ENCODE measurements around the gene PAM16. TPM values are rescaled to one million over a fixed set of nuclear protein-coding genes. Genes with fewer than 3 reads are reported as not detected.

The PAM16 gene
- total RNA-seq, 1 experiment from 2014 or later = 80.7 TPM

DNA sequence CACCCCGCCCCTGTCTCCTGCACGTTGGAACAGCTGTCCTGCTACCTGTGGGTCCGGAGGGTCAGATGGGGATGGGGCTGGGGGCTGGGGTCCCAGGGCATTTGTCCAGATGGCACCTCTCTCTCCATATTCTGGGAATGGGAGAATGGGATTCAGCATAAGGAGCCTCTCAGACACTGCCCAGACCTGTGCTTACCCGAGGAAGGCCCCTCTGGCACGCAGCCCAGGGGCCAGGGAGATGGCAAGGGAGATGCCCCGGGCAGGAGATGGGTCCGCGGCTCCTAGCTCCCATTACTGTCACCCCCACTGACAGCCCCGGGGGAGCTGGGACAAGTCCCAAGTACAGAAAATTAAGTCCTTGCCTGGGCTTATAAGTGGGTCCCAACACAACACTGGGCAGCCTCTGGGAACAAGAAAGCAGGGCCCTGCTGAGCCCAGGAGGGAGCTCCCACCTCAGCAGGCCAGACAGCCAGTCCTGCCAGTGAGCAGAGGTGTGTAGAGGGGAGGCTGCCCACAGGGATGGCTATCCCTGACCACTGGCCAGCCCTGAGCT, 22.3 kb upstream of the PAM16 start:
- in situ Hi-C loops (cut with HindIII; ENCODE audit: low pct_unique_long_range_greater_than_20kb, low sequenced_read_pairs) = no loop called here
- DNase-seq (ENCODE audit: low read depth) = no peak

DNA sequence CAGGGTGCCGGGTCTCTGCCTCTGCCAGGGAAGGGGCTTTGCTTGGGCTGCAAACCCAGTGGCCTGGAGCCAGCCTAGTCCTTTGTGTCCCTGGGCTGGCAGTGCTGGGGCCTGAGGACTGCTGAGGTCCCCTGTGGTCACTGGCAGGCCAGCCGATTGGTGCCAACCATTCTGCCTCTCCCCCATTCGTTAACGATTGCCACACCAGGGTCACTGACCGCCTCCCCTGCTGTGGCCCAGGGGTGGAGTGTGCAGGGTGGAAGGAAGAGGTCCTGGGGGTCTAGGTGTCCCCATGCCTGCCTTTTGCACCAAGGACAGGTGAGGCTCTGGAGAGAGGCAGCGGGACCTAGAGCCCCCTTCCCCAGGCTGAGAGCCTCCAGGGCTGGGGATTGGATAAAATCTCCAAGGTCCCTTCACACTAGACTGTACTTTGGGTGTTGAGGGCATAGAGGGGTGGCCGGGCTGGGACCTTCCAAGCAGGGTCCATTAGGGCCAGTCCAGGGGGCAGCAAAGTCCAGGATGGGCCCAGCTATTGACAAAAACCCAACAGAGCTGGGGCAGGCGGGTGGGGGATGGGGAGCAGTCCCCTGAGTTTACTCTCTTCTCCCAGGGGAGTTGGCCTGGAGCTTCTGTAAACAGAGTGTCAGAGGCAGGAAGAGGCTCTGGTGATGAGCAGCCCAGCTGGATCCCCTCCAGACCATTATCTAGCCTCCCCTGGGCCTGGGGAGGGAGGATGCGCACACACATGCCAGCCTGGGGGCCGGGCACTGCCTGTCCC, 21.6 kb upstream of the PAM16 start:
- DNase-seq (ENCODE audit: low read depth) = no peak
- in situ Hi-C loops (cut with HindIII; ENCODE audit: low pct_unique_long_range_greater_than_20kb, low sequenced_read_pairs) = no loop called here

DNA sequence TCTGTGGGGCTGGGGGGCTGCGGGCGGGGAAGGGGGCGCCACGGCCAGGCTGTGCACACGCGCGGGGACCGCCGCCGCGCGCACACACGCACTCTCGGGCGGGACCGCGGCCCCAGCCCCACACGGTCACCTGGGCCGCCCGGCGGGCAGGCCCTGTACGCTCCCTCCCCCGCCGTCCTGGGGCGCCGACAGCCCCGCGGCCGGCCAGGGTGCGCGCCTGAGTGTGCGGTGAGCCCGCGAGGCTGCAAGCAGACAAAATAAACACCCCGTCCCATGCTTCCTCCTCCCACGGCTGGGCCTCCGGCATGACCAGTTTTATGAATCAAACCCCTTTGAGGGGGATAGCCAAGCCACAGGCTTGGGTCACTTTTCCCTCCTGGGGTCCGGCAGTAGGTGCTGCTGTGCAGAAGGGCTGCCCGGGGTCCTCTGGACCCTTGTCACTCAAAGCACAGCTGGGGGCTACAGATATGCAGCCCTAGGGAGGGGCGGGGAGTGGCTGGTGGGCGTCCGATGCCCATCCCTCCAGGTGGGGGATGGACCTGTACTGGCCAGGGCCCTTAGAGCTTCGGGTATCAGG, 21.0 kb upstream of the PAM16 start:
- in situ Hi-C loops (cut with HindIII; ENCODE audit: low pct_unique_long_range_greater_than_20kb, low sequenced_read_pairs) = no loop called here
- no peak for DNase-seq (ENCODE audit: low read depth)

DNA sequence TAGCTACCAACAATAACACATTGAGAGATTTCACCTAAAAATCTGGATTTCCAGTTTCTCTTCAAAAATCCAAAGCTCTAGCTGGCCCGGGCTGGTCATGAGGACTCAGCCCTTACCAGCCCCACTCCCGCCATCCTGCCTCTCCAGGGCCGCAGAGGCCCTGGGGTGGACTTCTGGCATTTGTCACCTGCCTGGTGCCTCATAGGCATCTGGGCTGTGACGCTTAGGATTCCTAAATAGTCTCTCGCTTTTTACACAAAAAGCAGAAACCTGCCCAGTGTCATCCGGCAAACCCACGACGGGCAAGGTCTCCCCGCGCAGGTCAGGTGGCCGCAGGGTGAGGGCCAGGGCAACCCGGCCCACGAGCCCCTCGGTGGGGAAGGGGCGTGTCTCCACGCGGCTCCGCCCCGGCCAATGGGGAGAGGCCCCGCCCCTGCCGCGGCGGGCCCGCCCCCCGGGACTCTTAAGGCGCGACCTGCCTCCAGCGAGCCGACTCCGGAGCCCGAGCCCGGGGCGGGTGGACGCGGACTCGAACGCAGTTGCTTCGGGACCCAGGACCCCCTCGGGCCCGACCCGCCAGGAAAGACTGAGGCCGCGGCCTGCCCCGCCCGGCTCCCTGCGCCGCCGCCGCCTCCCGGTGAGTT, 20.4 kb upstream of the PAM16 start, which contains the start of gene VASN:
VASN (plus strand) TSS at position 492 of the 644 bp plus-strand sequence. CDS start 9,030 bp downstream, outside the sequence.
- in situ Hi-C loops (cut with HindIII; ENCODE audit: low pct_unique_long_range_greater_than_20kb, low sequenced_read_pairs) = no loop called here
- DNase-seq (ENCODE audit: low read depth) = peak; percentile 70

DNA sequence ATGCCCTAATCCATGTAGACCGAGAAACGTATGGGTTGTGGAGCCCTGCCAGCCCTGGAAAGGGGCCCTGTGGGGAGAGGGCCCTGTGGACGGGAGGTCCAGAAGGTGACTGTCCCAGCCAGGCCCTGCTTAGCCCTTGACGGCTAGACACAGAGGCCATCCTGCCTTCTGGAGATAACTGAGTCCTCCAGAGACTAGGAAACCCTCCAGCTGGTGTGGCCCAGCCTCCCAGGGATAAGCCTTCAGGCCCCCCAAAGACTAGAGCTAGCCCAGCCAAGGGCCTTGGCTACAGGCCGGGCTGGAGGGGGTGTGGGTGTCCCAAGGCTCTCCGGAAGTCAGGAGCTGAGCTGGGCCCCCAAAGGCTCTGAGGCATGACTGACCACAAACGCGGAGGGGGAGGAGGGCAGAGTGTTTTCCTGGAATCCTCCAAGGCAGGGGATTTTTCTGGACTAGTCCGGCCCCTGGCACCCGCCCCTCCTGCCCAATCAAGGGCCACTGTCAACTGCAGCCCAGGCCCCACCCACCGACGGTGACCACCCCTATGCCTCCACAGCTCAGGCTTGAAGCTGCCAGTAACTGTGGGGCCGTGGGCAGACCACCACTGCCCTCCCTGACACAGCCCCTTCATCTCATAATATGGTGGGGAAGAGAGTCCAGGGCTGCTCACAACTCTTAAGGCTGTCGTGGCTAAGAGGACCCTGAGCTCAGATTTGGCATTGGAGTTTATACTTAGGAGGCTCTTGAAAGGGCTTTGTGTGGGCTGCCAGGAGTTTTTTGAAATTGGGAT, 19.6 kb upstream of the PAM16 start:
- peak; percentile 57 for DNase-seq (ENCODE audit: low read depth)
- in situ Hi-C loops (cut with HindIII; ENCODE audit: low pct_unique_long_range_greater_than_20kb, low sequenced_read_pairs) = no loop called here

DNA sequence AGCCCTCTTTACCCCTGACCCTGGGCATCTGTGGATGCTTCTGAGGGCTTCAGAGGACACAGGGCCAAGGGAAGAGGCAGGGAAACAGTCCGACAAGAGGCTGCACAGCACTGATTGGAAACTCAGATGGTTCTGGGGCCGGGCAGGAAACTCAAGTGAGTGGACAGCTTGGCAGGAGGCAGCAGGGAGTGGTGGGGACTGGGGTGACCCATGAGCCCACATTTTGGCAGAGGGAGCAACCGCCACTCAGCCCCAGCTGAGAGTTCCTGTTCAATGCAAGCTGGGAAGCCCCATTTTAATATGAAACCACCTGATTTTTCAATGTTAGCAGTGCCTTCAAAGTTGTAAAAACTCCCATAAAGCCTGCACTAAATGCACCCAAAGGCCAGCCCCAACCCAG, 19.0 kb upstream of the PAM16 start:
- in situ Hi-C loops (cut with HindIII; ENCODE audit: low pct_unique_long_range_greater_than_20kb, low sequenced_read_pairs) = no loop called here
- no peak for DNase-seq (ENCODE audit: low read depth)

DNA sequence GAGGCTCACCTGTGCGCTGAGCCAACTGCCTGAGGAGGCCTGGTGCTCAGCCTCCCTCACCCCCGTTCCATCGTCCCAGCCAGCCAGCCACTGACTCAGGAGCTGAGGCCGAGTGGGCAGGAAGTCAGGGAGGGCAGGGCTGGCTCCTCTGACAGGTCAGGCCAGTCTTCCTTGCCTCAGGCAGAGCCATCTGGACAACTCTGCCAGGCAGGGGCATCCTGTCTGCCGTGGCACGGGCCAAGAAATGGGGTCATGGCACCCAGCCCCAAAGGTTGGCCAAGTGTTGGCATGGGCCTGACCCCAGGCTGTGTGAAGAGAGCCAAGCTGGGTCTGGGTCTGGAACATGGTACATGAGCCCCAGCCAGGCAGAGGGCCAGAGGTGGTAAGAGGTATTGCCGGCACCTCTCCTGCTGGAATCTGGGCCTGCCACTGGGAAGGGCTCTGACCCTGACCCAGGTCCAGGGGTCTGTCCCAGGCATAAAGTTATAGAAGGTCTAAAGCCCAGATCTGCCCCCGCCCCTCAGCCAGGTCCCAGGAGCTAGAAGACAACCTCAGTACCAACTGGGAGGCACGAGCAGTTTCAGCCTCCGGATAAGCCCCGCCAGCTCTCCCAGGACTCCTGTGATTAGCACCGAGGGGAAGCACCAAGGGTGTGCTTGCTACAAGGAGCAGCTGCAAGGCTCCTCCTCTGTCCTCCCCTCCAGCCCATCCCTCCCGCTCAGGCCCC, 18.0 kb upstream of the PAM16 start:
- in situ Hi-C loops (cut with HindIII; ENCODE audit: low pct_unique_long_range_greater_than_20kb, low sequenced_read_pairs) = no loop called here
- DNase-seq (ENCODE audit: low read depth) = peak; percentile 54

DNA sequence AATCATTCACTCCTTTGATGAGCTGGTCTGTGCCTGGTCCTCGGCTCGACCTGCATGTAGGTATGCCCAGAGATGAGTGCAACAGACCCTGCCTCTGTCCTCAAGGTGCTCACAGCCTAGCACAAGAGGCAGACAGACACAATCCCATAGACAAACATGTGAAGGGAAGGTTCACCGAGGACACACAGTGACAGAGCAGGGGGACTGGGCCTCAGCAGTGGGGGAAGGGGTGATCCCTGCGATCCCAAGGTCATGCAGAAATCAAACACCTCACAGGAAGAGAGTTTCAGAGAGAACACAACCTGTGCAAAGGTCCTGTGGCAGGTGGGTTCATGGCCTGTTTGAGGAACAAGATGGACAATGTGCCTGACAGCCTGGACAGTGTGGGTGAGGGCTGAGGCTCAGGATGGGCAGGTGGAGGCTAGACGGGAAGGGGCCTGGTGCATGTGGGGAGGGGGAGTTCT, 16.3 kb upstream of the PAM16 start:
- no peak for DNase-seq (ENCODE audit: low read depth)
- in situ Hi-C loops (cut with HindIII; ENCODE audit: low pct_unique_long_range_greater_than_20kb, low sequenced_read_pairs) = no loop called here

DNA sequence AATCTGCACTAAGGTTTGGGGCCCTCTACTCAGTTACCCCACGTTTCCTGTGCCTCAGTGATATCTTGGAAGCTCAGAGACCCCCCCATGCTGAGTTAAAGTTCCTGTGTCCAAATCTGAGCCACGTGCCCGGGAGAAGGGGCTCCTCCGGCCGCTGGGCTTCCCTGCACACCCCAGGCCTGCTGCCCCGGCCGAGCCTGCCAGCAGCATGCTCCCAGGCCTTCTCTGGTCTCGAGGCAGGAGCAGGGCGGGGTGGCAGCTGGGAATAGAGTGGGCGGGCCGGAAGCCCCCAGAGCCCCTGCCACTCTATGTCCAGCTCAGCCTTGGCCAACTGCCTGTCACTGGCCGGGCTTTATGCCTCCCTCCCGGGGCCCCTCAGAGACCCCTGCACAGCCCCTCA, 14.9 kb upstream of the PAM16 start:
- DNase-seq (ENCODE audit: low read depth) = no peak
- in situ Hi-C loops (cut with HindIII; ENCODE audit: low pct_unique_long_range_greater_than_20kb, low sequenced_read_pairs) = no loop called here

DNA sequence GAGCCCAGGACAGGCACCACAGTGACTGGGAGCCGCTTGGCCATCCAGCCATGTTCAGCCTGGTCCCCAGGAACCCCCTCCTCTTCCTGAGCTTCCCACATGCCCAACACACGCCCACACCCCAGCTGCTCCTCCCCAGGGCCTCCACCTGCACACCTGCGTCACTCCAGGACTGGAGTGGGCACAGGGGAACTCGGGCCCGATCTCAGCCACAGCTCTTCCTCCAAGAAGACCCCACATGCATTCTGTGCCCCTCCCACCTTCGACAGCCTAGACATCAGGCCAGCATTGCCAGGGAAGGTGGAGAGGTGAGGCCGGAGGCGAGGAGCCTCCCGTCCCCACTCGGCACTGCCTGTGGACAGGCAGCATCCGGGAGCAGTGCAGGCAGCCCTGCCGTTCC, 14.5 kb upstream of the PAM16 start:
- in situ Hi-C loops (cut with HindIII; ENCODE audit: low pct_unique_long_range_greater_than_20kb, low sequenced_read_pairs) = no loop called here
- no peak for DNase-seq (ENCODE audit: low read depth)

DNA sequence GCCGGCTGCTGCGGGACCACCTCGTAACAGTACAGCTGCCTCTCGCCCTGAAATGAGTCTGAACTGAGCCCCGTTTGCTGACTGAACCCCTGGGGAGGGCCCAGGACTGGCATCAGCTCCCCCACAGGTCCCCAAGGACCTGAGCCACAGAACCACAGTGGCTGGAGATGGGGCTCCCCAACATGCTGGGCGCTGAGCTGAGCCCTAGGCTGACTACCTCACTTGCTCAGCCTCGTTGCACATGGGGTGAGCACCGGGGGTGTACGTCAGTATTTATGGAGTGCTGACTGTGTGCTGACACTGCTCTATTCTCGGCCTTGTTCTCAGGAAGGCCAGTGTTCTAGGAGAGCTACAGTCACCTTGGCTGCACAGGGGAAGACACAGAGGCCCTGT, 13.9 kb upstream of the PAM16 start:
- in situ Hi-C loops (cut with HindIII; ENCODE audit: low pct_unique_long_range_greater_than_20kb, low sequenced_read_pairs) = no loop called here
- DNase-seq (ENCODE audit: low read depth) = no peak

DNA sequence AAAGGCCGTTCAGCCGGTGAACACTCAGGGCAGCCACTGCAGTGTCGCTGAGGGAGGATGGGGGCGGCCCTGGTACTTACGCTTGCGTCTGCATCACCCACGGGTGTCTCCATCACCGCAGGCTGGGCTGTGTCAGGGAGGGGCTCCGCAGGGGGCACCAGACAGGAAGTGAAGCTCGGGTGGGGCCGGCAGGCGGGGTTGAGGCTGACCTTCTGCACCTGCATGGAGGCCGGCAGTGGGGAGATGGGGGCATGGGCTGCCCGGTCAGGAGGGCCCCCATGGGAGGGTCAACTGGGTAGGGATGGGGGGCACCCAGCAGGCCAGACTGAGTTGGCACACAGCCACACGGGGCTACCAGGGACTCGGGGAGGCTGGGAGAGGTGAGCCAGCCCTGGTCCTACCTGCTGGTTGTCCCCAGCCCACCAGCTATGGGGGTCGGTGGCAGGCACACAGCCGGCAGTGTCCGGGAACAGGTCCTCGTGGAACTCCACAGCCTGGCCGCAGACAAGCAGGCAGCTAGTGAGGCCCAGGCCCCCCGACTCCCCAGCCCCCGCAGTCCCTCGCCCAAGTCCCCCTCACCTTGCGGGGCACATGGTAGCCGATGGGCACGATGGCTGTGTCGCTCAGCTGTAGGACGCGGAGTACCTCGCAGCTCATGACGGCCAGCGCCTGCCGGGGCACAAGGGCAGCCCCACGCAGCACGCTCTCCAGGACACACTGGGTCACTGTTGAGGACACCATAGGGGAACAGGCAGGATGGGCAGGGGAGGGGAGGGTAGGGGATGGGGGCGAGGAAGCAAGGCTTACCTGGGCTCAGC, 13.3 kb upstream of the PAM16 start:
- in situ Hi-C loops (cut with HindIII; ENCODE audit: low pct_unique_long_range_greater_than_20kb, low sequenced_read_pairs) = no loop called here
- no peak for DNase-seq (ENCODE audit: low read depth)

DNA sequence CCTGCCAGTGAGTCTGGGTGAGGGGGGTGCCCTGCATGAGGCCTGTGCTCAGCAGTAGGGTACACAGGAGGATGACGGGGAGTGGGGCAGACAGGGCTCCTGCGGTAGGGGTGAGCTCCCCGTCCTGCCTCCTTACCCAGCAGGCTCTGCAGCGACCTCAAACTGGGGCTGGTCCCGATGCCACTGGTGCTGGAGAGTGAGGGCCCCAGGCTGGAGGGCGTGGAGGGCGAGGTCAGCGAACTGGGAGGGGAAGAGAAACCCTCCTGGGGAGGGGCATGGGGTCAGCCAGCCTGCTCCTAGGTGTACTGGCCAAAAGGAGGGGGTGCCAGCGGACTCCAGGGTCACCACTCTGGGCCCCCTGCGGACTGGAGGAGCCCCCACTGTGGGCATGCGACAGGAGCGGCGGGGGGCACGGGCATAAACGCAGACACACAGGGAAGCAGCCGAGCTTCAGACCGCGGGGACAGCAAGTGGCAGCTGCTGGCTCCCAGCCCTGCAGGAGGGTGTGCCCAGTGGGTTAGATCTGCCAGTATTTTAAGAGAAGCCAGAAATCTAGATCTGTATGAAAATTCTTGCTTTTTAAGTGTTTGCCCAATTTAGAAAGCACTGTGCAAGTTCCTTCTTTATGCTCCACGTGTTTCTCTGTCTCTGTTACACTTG, 11.5 kb upstream of the PAM16 start:
- DNase-seq (ENCODE audit: low read depth) = no peak
- in situ Hi-C loops (cut with HindIII; ENCODE audit: low pct_unique_long_range_greater_than_20kb, low sequenced_read_pairs) = no loop called here

DNA sequence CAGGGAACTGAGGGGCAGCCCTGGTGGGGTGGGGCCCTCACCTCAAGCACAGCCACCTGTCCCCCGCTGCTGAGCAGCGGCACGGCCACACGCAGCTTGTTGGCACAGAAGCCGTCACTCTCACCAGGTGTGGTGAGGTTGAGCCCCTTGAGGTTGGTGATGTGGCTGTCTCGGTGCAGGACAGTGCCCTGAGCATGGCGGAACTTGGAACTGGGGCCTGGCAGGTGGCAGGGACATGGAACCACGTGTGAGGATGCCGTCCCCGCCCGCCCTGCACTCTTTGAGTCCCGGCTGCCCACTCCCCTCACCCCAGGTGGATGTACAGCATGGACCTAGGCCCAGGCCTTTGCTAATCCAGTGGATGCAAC, 10.8 kb upstream of the PAM16 start:
- no peak for DNase-seq (ENCODE audit: low read depth)
- in situ Hi-C loops (cut with HindIII; ENCODE audit: low pct_unique_long_range_greater_than_20kb, low sequenced_read_pairs) = no loop called here

DNA sequence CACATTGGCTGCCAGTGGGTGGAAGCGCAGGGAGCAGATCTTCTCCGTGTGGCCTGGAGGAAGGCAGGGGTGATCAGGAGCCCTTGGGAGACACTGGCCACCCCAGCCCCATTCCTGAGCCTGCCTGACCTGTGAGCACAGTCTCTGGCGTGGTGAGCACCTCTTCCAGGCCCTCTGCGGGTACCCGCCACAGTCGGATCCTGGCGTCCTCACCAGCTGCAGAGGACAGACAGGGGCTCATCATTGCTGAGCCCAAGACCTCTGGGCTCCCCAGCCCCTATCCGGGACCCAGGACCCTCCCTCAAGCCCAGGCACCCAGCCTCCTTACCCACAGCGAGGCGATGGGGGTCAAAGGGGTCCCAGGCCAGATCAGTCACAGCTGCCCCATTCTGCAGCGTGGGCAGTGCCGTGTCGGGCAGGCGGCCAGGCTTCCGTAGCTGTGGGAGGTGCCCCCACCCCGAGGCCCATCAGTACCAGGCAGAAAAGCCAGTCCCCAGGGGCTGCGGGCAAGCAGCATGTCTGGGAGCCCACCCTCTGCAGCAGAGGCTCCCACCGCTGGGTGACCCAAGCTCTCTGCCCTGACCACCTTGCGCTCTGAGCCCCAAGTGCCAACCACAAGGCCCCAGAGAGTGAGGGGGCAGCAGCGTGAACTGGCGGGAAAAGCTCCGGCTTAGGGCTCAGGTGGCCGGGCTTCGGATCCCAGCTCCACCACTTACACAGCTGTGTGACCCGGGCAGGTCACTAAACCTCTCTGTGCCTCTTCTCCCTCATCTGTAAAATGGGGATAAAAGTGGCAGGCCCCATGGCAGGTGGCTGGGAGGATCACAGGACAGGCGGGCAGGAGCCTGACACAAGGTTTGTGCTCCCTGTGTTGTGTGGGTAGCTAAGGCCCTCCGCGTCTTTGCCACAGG, 10.2 kb upstream of the PAM16 start:
- no peak for DNase-seq (ENCODE audit: low read depth)
- in situ Hi-C loops (cut with HindIII; ENCODE audit: low pct_unique_long_range_greater_than_20kb, low sequenced_read_pairs) = no loop called here

DNA sequence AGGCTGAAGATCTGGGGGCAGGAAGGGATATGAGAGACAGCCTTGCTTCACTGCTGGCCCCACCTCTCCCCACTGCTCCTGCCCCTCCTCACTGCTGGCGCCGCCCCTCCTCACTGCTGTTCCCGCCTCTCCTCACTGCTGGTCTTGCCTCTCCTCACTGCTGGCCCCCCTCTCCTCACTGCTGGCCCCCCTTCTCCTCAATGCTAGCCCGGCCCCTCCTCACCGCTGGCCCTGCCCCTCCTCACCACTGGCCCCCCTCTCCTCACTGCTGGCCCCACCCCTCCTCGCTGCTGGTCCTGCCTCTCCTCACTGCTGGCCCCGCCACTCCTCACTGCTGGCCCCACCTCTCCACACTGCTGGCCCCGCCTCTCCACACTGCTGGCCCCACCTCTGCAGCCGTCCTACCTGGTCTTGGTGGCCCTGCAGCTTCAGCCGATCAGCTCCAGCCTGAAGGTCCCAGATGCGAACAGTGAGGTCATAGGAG, 9.5 kb upstream of the PAM16 start:
- in situ Hi-C loops (cut with HindIII; ENCODE audit: low pct_unique_long_range_greater_than_20kb, low sequenced_read_pairs) = no loop called here
- peak; percentile 84 for DNase-seq (ENCODE audit: low read depth)

Measured in Caki2 (cell line).